ENCODE measurements around the gene CFAP65.

GRCh38 chr2:219071131-219071816, 30.0 kb upstream of the CFAP65 start:
- TF ChIP-seq CTCF (IDR thresholded peaks at IDR 0.05 in 8 of 11, conservative IDR thresholded peaks at IDR 0.05 in 3 of 11) (no peak), POLR2A (IDR thresholded peaks at IDR 0.05) (no peak), POLR2AphosphoS5 (IDR thresholded peaks at IDR 0.05) (no peak)

All from spleen (tissue), 7 donors.